MM.1S (cell line): ENCODE results near the gene PADI2.

Source experiments
- CTCF ChIP-seq: fragments of 300-600 bp; sonication (generic); IDR thresholded peaks from 2 replicates; pipeline ENCODE4 v1.5.1; 2016; ENCODE audit warnings: antibody characterized with exemption, low read length, mixed read lengths
- EZH2 ChIP-seq: fragments of 300-600 bp; sonication (generic); optimal IDR thresholded peaks from 2 replicates; pipeline ENCODE3; 2017; ENCODE audit warnings: low read depth, mild to moderate bottlenecking, antibody characterized with exemption, low read length, mixed read lengths
- EZH2phosphoT487 ChIP-seq: fragments of 300-600 bp; sonication (generic); IDR thresholded peaks from 2 replicates; pipeline ENCODE4 v1.6.1; 2018; ENCODE audit warnings: antibody characterized with exemption, low read length

- TF ChIP-seq CTCF = no peak
- no peak for TF ChIP-seq EZH2phosphoT487
- TF ChIP-seq EZH2 = no peak
Measured at GRCh38 chr1:17080880-17081279, 38.4 kb downstream of the PADI2 start.
